HL-60 (cell line): ENCODE measurements around the gene USP30.

Experiments
- DNase-seq, 2 experiments: peaks; one replicate each; pipeline ENCODE4 v3.0.0-alpha.2; 2010 to 2020; ENCODE audit warnings: low read depth in 1 of 2, low spot score in 1 of 2
- H3K27ac ChIP-seq: fragments of 250-450 bp; sonication (Bioruptor Pico); replicated peaks from 2 replicates; pipeline ENCODE4 v1.5.1; 2020; ENCODE audit warnings: mild to moderate bottlenecking, moderate library complexity
- H3K27me3 ChIP-seq: fragments of 250-450 bp; sonication (Bioruptor Pico); 2 replicates; pipeline ENCODE4 v1.5.1; 2021; ENCODE audit warnings: mild to moderate bottlenecking, moderate library complexity; ENCODE audit not compliant: insufficient read depth, poor library complexity, severe bottlenecking
- H3K4me3 ChIP-seq: replicated peaks from 2 replicates; pipeline ENCODE4 v1.5.1; 2011; ENCODE audit warnings: mild to moderate bottlenecking, control low read depth, low read length; ENCODE audit not compliant: insufficient read depth
- CTCF ChIP-seq: IDR thresholded peaks from one replicate; pipeline ENCODE4 v1.5.1; 2011; ENCODE audit warnings: low read length, control low read depth, inconsistent platforms; ENCODE audit not compliant: insufficient read depth
- GABPA ChIP-seq: IDR thresholded peaks from 2 replicates; pipeline ENCODE4 v1.6.1; 2012; ENCODE audit warnings: low read depth
- POLR2AphosphoS5 ChIP-seq: IDR thresholded peaks from 2 replicates; pipeline ENCODE4 v1.6.1; 2012; ENCODE audit warnings: low read depth
- REST ChIP-seq: IDR thresholded peaks from 2 replicates; pipeline ENCODE4 v1.6.1; 2012; ENCODE audit warnings: low read depth; ENCODE audit not compliant: insufficient replicate concordance
- SPI1 ChIP-seq: IDR thresholded peaks from 2 replicates; pipeline ENCODE4 v1.6.1; 2012; ENCODE audit warnings: low read depth, mild to moderate bottlenecking, borderline replicate concordance

Gene USP30

GRCh38 chr12:109089683-109090082 lies 37.3 kb downstream of the USP30 start:
- no peak for DNase-seq
- Histone ChIP-seq H3K27me3 (no peaks in the 10 kb centered on the region), H3K27ac (no peak overlapping the region), H3K4me3 (no peak overlapping the region)
- TF ChIP-seq REST = no peak
- TF ChIP-seq CTCF = no peak
- TF ChIP-seq GABPA = no peak
- no peak for TF ChIP-seq POLR2AphosphoS5
- TF ChIP-seq SPI1 = no peak

- H3K4me3 ChIP-seq = peak overlapping the region; percentile 54
- no peaks in the 10 kb centered on the region for H3K27me3 ChIP-seq
- DNase-seq = peak in 1 of 2 experiments; percentile 43
- TF ChIP-seq REST (no peak), GABPA (no peak), POLR2AphosphoS5 (no peak), CTCF (no peak), SPI1 (no peak)
- peak overlapping the region; percentile 59 for H3K27ac ChIP-seq
Measured at GRCh38 chr12:109092497-109093021, 40.2 kb downstream of the USP30 start.

- peak within 1 kb of the TSS; percentile 54 for H3K4me3 ChIP-seq
- H3K27ac ChIP-seq = peak within 1 kb of the TSS; percentile 59
- H3K27me3 ChIP-seq = no peaks in the 10 kb centered on the region
- TF ChIP-seq CTCF (peak; percentile 93), POLR2AphosphoS5 (peak; percentile 85), GABPA (peak; percentile 72), SPI1 (no peak; the same call in 1 of the 2 replicates), REST (no peak)
- peak; percentile 87 to 92 for DNase-seq
Measured at GRCh38 chr12:109093022-109093918, 40.9 kb downstream of the USP30 start, which contains the start of gene ALKBH2. Gene ALKBH2, minus strand, starts transcription at chr12:109093472. Its CDS starts 686 bp downstream, at chr12:109092786.
